Hypothalamus (tissue), 51 donors: ENCODE data around the gene SND1.
A peak's percentile ranks its signal among the peaks of the same experiment; 100 is the strongest.
"Not testable (repeated sequence)": the region's sequence is repeated elsewhere in the genome, so short reads cannot be mapped to it uniquely, and the experiment has no call there.

Source experiments
- DNase-seq, 51 donors: peaks; one replicate each; lab custom pipeline; 2025; lab: John Stamatoyannopoulos, UW

The SND1 gene

GRCh38 chr7:127948312-127948711 lies 296.3 kb downstream of the SND1 start:
- DNase-seq = no peak

GRCh38 chr7:127948930-127949329 lies 296.9 kb downstream of the SND1 start:
- DNase-seq = peak in 1 of 51 donors; percentile 15

GRCh38 chr7:127949769-127950222 lies 297.8 kb downstream of the SND1 start:
- DNase-seq = no peak

- DNase-seq = no peak
Observed at GRCh38 chr7:127950233-127950935, 298.4 kb downstream of the SND1 start.

- no peak for DNase-seq
Observed at GRCh38 chr7:127953423-127954356, 301.7 kb downstream of the SND1 start.

GRCh38 chr7:127954357-127954748 lies 302.4 kb downstream of the SND1 start:
- DNase-seq = no peak

- no peak for DNase-seq
Observed at GRCh38 chr7:127955051-127955531, 303.1 kb downstream of the SND1 start.

- DNase-seq = no peak
Observed at GRCh38 chr7:127957886-127958285, 305.9 kb downstream of the SND1 start.

- DNase-seq = no peak
Observed at GRCh38 chr7:127959770-127960169, 307.8 kb downstream of the SND1 start.

- DNase-seq = no peak
Observed at GRCh38 chr7:127961786-127962453, 309.9 kb downstream of the SND1 start.

GRCh38 chr7:127962589-127963361 lies 310.8 kb downstream of the SND1 start:
- no peak for DNase-seq

- DNase-seq = not testable (repeated sequence)
Observed at GRCh38 chr7:127963850-127964249, 311.9 kb downstream of the SND1 start.

GRCh38 chr7:127967281-127967680 lies 315.3 kb downstream of the SND1 start:
- no peak for DNase-seq

GRCh38 chr7:127968547-127968946 lies 316.6 kb downstream of the SND1 start:
- no peak for DNase-seq

GRCh38 chr7:127973832-127974231 lies 321.8 kb downstream of the SND1 start:
- no peak for DNase-seq

GRCh38 chr7:127974446-127975035 lies 322.5 kb downstream of the SND1 start:
- DNase-seq = peak in 1 of 51 donors; percentile 12

GRCh38 chr7:127976056-127976737 lies 324.2 kb downstream of the SND1 start:
- no peak for DNase-seq

- peak in 4 of 51 donors; percentile 9 to 29 (median 16) for DNase-seq
Observed at GRCh38 chr7:127976738-127977120, 324.7 kb downstream of the SND1 start.

- DNase-seq = no peak
Observed at GRCh38 chr7:127978421-127978820, 326.4 kb downstream of the SND1 start.
